GM21381 (cell line): ENCODE data around the gene VNN1.
"Not testable (repeated sequence)": the region's sequence is repeated elsewhere in the genome, so short reads cannot be mapped to it uniquely, and the experiment has no call there.

Experiments used
- ATAC-seq: cut with Tn5 transposase; IDR thresholded peaks from one replicate; pipeline ENCODE4 v1.9.1; 2021; ENCODE audit warnings: mild to moderate bottlenecking, moderate library complexity; ENCODE audit not compliant: unreplicated experiment

The VNN1 gene

GRCh38 chr6:132725947-132726607 lies 12.2 kb upstream of the VNN1 start:
- ATAC-seq, result peak; percentile 54

DNA sequence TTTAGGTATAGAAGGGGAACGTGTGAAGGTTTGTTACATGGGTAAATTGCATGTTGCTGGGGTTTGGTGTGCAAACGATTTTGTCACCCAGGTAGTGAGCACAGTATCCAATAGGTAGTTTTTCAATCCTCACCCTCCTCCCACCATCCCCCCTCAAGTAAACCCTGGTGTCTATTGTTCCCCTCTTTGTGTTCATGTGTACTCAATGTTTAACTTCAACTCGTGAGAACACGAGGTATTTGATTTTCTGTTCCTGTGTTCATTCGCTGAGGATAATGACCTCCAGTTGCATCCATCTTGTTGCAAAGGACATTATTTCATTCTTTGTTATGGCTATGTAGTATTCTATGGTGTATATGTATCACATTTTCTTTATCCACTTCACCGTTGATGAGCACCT lies 11.6 kb upstream of the VNN1 start:
- no peak for ATAC-seq

DNA sequence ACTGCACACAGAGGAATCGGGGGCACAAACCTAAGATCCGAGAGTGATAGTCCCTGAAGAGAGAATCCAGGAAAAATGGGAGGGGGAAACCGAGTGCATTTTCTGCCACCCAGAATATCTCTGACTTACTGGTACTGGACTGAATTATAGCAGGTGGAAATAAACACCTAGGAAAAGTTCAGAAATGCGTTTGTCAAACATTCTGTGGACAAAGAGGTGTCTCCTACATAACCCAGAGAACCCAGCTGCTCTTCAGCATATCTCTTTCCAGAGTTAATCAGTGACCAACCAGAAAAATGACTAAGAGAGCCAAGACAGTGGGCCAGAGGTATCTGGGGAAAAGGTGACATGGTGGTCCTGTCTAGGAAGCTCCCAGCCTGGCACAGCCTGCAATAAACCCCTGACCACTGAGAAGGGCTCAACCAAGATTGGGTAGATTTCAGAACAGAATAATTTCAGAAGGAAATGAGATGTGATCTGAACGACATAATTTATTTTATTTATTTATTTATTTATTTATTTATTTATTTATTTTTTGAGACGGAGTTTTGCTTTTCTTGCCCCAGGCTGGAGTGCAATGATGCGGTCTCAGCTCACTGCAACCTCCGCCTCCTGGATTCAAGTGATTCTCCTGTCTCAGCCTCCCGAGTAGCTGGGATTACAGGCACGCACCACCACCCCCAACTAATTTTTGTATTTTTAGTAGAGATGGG lies 6.0 kb upstream of the VNN1 start:
- no peak for ATAC-seq

DNA sequence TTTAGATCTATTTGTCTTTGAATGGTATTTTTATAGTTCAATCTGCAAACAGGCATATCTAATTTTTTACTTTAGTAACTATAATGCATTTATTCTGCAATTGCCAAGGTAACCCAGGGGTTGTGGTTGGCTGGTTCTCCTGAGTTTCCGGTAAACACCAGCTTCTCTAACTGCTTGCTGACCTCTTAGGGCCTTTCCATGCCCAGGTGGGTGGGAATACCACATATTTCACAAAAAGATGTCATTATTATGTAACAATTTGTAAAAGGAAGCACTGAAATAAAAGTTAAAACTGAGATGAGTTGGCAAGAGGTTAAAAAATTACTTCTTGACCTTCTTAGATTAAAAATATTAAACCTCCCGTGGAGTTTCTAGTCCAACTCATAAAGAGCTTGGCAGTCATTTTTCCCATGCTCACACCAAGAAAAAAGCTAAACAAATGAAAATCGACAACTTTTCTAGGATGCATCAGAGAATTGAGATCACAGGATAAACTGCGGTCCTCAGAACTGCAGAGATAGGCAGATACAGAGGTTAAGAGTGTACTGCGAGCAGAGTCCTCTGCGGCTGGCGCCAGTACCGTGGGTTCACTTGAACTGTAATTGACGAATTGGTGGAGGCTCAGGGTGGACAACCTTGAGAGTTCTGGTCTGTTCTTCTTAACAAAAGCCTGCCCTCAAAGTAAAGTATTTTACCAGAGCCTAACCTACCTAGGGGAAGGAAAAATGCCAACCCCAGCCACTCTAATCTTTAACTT lies 2.2 kb upstream of the VNN1 start:
- ATAC-seq, result no peak

- no peak for ATAC-seq
Observed at GRCh38 chr6:132715204-132715603, 1.3 kb upstream of the VNN1 start.

- ATAC-seq, result no peak
Observed at GRCh38 chr6:132714160-132714559, 305 bp upstream of the VNN1 start.

GRCh38 chr6:132712366-132712765 lies 1.5 kb downstream of the VNN1 start:
- ATAC-seq, result no peak

- ATAC-seq, result no peak
Observed at GRCh38 chr6:132708771-132709170, 5.1 kb downstream of the VNN1 start.

- ATAC-seq, result no peak
Observed at GRCh38 chr6:132708002-132708401, 5.9 kb downstream of the VNN1 start.

DNA sequence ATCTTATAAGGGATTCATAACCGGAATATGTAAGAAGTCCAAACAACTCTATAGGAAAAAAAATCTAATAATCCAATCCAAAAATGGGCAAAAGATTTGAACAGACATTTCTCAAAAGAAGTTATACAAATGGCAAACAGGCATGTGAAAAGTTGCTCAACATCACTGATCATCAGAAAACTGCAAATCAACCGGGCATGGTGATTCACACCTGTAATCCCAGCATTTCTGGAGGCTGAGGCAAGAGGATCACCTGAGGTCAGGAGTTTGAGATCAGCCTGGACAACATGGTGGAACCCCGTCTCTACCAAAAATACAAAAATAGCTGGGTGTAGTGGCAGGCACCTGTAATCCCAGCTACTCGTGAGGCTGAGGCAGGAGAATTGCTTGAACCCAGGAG lies 7.1 kb downstream of the VNN1 start:
- ATAC-seq, result not testable (repeated sequence)

DNA sequence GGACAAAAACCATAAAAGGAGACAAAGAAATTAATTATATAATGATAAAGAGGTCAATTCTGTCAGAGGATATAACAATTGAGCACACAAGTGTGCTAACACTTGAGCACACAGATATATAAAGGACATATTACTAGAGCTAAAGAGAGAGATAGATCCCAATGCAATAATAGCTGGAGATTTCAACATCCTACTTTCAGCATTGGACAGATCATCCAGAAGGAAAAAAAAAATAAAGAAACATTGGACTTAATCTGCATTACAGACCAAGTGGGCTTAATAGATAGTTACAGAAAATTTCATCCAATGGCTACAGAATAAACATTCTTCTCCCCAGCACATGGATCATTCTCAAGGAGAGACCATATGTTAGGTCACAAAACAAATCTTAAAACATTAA lies 9.9 kb downstream of the VNN1 start:
- ATAC-seq, result no peak

- no peak for ATAC-seq
Observed at GRCh38 chr6:132698608-132699007, 15.2 kb downstream of the VNN1 start.

DNA sequence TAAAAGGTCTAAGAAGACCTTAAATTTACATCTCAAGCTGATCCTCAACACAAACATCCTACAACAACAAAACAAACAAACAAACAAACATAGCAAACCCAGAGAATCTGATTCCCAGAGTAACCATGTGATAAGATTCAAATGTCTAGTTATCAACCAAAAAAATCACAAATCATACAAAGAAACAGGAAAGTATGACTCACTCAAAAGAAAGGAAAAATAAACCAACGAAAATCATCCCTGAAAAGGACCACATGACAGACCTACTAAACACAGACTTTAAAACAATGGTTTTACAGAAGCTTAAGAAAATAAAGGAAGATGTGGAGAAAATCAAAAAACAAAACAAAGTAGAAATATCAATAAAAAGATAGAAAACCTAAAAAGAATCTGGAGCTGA lies 18.1 kb downstream of the VNN1 start:
- ATAC-seq, result no peak

- no peak for ATAC-seq
Observed at GRCh38 chr6:132693478-132693877, 20.4 kb downstream of the VNN1 start.

- ATAC-seq, result no peak
Observed at GRCh38 chr6:132690678-132691077, 23.2 kb downstream of the VNN1 start.

- ATAC-seq, result no peak
Observed at GRCh38 chr6:132687306-132687705, 26.5 kb downstream of the VNN1 start.

GRCh38 chr6:132686531-132686930 lies 27.3 kb downstream of the VNN1 start:
- ATAC-seq, result no peak

- ATAC-seq, result no peak
Observed at GRCh38 chr6:132685009-132685408, 28.8 kb downstream of the VNN1 start.

DNA sequence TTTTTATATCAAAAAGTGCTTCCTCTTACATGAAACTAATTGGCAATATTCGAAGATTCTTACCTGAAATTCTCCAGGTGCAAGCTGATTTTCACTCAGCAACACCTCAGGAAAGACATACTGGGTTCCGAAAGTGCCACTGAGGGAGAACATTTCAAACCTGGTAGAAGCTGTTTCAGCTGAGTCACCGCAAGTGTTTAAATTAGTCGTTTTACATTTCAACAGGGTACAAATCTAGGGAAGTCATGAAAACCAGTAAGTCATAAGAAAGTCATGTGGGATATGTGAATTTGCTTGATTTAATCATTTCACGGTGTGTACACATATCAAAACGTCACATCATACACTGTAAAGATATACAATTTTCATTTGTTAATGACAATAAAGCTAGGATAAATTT lies 29.6 kb downstream of the VNN1 start:
- ATAC-seq, result no peak

DNA sequence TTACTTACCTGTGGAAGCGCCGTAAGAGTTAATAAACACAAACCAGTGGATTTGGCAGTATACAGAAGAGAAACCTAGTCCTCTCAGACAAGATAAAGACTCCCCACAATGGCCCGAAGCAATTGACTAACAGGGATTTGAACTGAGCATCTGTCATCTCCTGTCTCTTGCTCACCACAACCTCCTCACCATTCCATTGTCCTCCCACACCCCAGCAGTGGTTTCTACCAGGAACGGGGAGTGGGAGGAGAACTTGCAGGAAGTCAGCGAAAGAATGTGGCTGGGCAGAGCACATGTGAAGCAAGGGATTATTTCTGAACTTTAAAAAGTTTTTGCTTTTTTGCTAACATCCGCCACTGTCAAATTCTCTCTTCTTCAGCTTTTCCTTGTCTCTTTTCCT lies 30.3 kb downstream of the VNN1 start:
- no peak for ATAC-seq

DNA sequence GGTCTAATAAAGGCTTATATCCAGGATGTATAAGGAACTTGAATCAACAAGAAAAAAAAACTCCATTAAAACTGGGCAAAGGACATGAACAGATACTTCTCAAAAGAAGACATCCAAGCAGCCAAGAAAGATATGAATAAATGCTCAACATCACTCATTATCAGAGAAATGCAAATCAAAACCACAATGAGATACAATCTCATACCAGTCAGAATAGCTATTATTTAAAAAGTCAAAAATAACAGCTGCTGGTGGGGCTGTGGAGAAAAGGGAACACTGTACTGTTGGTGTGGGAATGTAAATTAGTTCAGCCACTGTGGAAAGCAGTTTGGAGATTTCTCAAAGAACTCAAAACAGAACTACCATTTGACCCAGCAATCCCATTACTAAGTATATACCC lies 34.8 kb downstream of the VNN1 start:
- not testable (repeated sequence) for ATAC-seq

DNA sequence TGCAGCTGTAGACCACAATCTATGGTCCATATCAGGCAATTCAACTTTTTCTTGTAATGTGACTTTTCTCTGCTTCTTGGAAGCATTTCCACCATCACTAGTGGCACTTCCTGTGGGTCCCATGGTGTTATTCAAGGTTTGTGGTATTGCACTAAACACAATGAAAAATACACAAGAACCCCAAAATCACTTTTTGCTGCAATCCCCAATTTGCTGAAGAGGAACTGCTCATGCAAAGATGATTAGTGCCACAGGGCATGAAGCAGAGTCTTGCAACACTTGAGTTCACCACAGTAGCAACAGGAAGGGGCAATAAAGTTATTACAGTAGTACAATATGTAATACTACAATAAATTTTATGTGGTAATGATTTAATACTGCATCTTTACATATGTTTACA lies 38.1 kb downstream of the VNN1 start:
- no peak for ATAC-seq
